H1 (cell line): ENCODE measurements around the gene RB1. TPM values are rescaled to one million over a fixed set of nuclear protein-coding genes. Genes with fewer than 3 reads are reported as not detected.
A peak's percentile ranks its signal among the peaks of the same experiment; 100 is the strongest.

ENCODE experiments used
- ASH2L ChIP-seq: fragments of 200-600, 300-600 bp; sonication (generic); IDR thresholded peaks from one replicate; pipeline ENCODE4 v1.7.1; 2017; ENCODE audit warnings: low read length
- ATF2 ChIP-seq: IDR thresholded peaks from 2 replicates; pipeline ENCODE4 v1.6.1; 2012; ENCODE audit warnings: low read length, inconsistent platforms
- BACH1 ChIP-seq: IDR thresholded peaks from 2 replicates; pipeline ENCODE4 v1.6.1; 2012; ENCODE audit warnings: low read length, improper control_type of control experiment
- BCL11A ChIP-seq, 2 experiments: IDR thresholded peaks; one replicate each; pipeline ENCODE4 v1.6.1; 2011; ENCODE audit warnings: low read depth in 2 of 2, low read length in 2 of 2, mild to moderate bottlenecking in 2 of 2
- CEBPB ChIP-seq: IDR thresholded peaks from 2 replicates; pipeline ENCODE4 v1.6.1; 2012; ENCODE audit warnings: low read depth, low read length
- CREB1 ChIP-seq: IDR thresholded peaks from 2 replicates; pipeline ENCODE4 v1.6.1; 2012; ENCODE audit warnings: inconsistent platforms
- CTCF ChIP-seq, 3 experiments: IDR thresholded peaks; 1 replicate in 2 of 3; 2 replicates in 1 of 3; pipeline versions ENCODE4 v1.5.1 to v1.6.1; 2011; ENCODE audit warnings: low read length in 3 of 3, mild to moderate bottlenecking in 3 of 3, inconsistent platforms in 2 of 3, low read depth in 1 of 3, moderate library complexity in 1 of 3; ENCODE audit not compliant: insufficient read depth in 1 of 3; ENCODE audit errors: control extremely low read depth in 1 of 3
- JUND ChIP-seq: IDR thresholded peaks from 2 replicates; pipeline ENCODE4 v1.6.1; 2011; ENCODE audit warnings: mild to moderate bottlenecking, improper control_type of control experiment, low read length
- KDM1A ChIP-seq: fragments of 200-600, 300-600 bp; sonication (generic); IDR thresholded peaks from 2 replicates; pipeline ENCODE4 v1.7.1; 2016; ENCODE audit warnings: mild to moderate bottlenecking, low read length, borderline replicate concordance
- POLR2A ChIP-seq, 2 experiments: IDR thresholded peaks; 1 replicate in 1 of 2; 2 replicates in 1 of 2; pipeline ENCODE4 v1.6.1; 2011; ENCODE audit warnings: low read depth in 2 of 2, low read length in 2 of 2, mild to moderate bottlenecking in 2 of 2; ENCODE audit errors: control extremely low read depth in 1 of 2
- RBBP5 ChIP-seq: IDR thresholded peaks from 2 replicates; pipeline ENCODE4 v1.7.1; 2012; ENCODE audit warnings: low read depth, mild to moderate bottlenecking, inconsistent platforms, low read length, moderate library complexity, borderline replicate concordance
- RFX5 ChIP-seq: IDR thresholded peaks from 2 replicates; pipeline ENCODE4 v1.6.1; 2011; ENCODE audit warnings: low read depth, low read length, improper control_type of control experiment, borderline replicate concordance
- SIN3A ChIP-seq, 2 experiments: IDR thresholded peaks in 1 of 2; conservative IDR thresholded peaks in 1 of 2; 2 replicates each; pipeline ENCODE4 v1.6.1; 2011 to 2012; ENCODE audit warnings: low read length in 2 of 2, improper control_type of control experiment in 1 of 2, low read depth in 1 of 2, mild to moderate bottlenecking in 1 of 2
- TEAD4 ChIP-seq: IDR thresholded peaks from 2 replicates; pipeline ENCODE4 v1.6.1; 2012; ENCODE audit warnings: low read depth, low read length, inconsistent platforms, mixed read lengths
- USF2 ChIP-seq: IDR thresholded peaks from 2 replicates; pipeline ENCODE4 v1.6.1; 2011; ENCODE audit warnings: low read length, improper control_type of control experiment
- polyA plus RNA-seq, 7 experiments: library from polyadenylated mRNA; depleted of rRNA in 3 of 7; stranded (reverse) in 5 of 7; unstranded in 2 of 7; fragments of >200 nt in 5 of 7; fragments of 200-250 nt in 2 of 7; gene quantifications; 1 replicate in 5 of 7; 2 replicates in 1 of 7; 4 replicates in 1 of 7; pipeline versions ENCODE4 v1.2.1 to v1.2.3, GENCODE V29; 2011 to 2013; ENCODE audit warnings: missing spikeins in 2 of 7, mixed read lengths in 2 of 7
- total RNA-seq: library from RNA; stranded (reverse); fragmentation: NEBNext Ultra II Directional; extraction: Animal tissue kit (Norgen Biotek cat#: 25700); gene quantifications from 2 replicates; pipeline ENCODE4 v1.2.1, GENCODE V29; 2021

The RB1 gene
- total and polyA plus RNA-seq, 2 of the 8 experiments (the other 6 are each of a cell fraction or from before 2014, with no cell fraction given): 4.1 to 17.5 TPM

- TF ChIP-seq ATF2: no peak
- TF ChIP-seq BACH1: no peak
- no peak for TF ChIP-seq BCL11A (IDR thresholded peaks at IDR 0.05; ENCODE audit: low read depth in 2 of 2, low read length in 2 of 2)
- no peak for TF ChIP-seq CEBPB
- peak; percentile 72 for TF ChIP-seq KDM1A
- TF ChIP-seq USF2: no peak
- peak; percentile 93 for TF ChIP-seq CREB1
- TF ChIP-seq RFX5: no peak
- TF ChIP-seq JUND: no peak
- TF ChIP-seq RBBP5: 0 out of 2 replicates have a peak, but pooled peaks have one; percentile 61
- peak; percentile 33 to 80 for TF ChIP-seq POLR2A (IDR thresholded peaks at IDR 0.05; ENCODE audit: control extremely low read depth in 1 of 2, low read depth in 2 of 2, low read length in 2 of 2)
- peak; percentile 98 for TF ChIP-seq ASH2L
- TF ChIP-seq SIN3A (conservative IDR thresholded peaks at IDR 0.05 in 1 of 2, IDR thresholded peaks at IDR 0.05 in 1 of 2; ENCODE audit: low read depth in 1 of 2, low read length in 2 of 2): 0 out of 4 replicates have a peak, but pooled peaks of 1 of the 2 experiments have one; percentile 5
- TF ChIP-seq CTCF (IDR thresholded peaks at IDR 0.05; ENCODE audit: control extremely low read depth in 1 of 3, insufficient read depth in 1 of 3, low read depth in 1 of 3, low read length in 3 of 3): no peak
- no peak for TF ChIP-seq TEAD4
Measured at GRCh38 chr13:48303359-48304142, at the start of gene RB1 (continued).
